WI38 (cell line): ENCODE results near the gene GPX3.
A peak's percentile ranks its signal among the peaks of the same experiment; 100 is the strongest.

ENCODE experiments used
- H3K4me3 ChIP-seq: 2 replicates; pipeline ENCODE4 v1.5.1; 2011; ENCODE audit warnings: low read depth, mild to moderate bottlenecking, control low read depth, low read length
- CTCF ChIP-seq: IDR thresholded peaks from 2 replicates; pipeline ENCODE4 v1.5.1; 2012; ENCODE audit warnings: low read depth, mild to moderate bottlenecking, control low read depth, low read length

Gene GPX3

DNA sequence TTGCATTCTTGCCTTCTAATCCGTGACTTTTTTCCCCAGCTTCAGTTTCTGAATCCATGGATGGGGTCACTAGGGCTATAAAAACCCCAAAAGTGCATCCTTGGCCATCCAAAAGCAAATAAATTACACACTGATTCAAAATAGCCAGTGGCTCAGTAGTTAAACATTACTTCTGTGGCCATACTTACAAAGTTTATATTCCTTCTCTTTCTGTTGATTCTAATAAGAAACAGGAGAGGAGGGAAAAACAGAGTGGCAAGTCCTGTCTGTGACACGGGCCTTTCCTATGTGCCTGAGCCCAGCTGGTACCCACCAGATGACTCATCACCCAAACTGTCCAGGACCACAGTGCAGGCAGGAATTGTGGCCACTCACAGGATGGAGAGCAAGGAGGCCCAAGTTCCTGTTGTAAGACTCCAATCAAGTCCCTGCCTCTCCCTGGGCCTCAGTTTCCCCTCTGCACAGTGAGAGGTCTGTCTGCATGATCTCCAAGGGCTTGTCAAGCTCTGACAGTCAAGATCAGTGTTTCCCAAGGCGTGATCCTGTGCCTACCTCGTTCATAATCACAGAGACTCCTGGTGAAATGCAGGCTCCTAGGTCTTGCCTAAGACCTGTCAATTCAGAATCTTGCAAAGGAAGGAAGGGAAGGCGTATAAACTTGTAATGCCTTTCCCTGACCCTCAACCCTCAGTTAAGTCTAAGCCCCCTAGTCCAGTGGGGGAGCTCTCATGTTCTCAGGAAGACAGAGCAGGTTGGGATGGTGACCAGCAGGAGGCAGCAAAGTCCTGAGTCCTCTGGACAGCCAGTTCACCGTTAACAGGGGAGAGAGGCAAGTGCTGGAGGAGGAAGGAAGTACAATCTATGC, 30.9 kb downstream of the GPX3 start:
- no peak overlapping the region for H3K4me3 ChIP-seq
- TF ChIP-seq CTCF, result peak; percentile 88

- TF ChIP-seq CTCF, result no peak
- no peak overlapping the region for H3K4me3 ChIP-seq
Measured at GRCh38 chr5:151051931-151052608, 31.7 kb downstream of the GPX3 start.

DNA sequence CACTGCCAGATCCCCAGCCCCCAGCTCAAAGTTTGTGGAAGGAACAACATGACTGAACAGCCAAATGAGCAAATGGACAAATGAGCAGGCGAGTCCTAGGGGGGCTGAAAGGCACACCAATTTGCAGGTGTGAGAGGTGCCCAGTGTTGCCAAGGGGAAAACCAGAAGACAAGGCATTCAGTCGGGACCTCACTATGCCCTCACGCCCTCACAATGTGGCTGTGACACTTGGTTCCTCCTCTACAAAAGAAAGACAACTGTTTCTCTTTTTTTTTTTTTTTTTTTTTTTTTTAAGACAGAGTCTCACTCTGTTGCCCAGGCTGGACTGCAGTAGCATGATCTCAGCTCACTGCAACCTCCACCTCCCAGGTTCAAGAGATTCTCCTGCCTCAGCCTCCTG, 32.4 kb downstream of the GPX3 start:
- no peak for TF ChIP-seq CTCF
- no peak overlapping the region for H3K4me3 ChIP-seq

GRCh38 chr5:151053796-151054462, 33.5 kb downstream of the GPX3 start:
- no peak overlapping the region for H3K4me3 ChIP-seq
- TF ChIP-seq CTCF, result no peak

- no peak for TF ChIP-seq CTCF
- no peak overlapping the region for H3K4me3 ChIP-seq
Measured at GRCh38 chr5:151054709-151055108, 34.3 kb downstream of the GPX3 start.

DNA sequence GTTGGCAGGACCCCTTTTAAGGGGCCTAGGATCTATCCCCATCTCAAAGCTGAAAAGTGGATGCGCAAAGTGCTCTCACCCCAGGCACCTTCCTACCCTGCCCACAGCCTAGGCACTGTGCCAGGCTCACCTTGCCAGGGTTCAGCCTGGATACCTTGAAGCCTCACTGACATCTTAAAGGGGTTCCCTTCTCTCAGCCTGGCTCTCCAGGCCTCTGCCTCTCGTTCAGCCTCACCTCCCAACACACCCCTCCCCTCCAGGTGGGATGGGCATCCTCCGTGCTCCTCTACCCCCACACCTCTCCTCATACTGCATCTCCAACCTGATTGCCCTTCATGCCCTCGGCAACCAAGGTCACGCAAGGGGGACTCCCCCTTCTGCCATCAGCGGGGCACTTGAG, 34.9 kb downstream of the GPX3 start:
- H3K4me3 ChIP-seq, result no peak overlapping the region
- TF ChIP-seq CTCF, result no peak
